ENCODE data around the gene N4BP2L2. TPM values are rescaled to one million over a fixed set of nuclear protein-coding genes. Genes with fewer than 3 reads are reported as not detected.

Gene N4BP2L2
- total RNA-seq, 1 donor from 2014 or later: 153 TPM

DNA sequence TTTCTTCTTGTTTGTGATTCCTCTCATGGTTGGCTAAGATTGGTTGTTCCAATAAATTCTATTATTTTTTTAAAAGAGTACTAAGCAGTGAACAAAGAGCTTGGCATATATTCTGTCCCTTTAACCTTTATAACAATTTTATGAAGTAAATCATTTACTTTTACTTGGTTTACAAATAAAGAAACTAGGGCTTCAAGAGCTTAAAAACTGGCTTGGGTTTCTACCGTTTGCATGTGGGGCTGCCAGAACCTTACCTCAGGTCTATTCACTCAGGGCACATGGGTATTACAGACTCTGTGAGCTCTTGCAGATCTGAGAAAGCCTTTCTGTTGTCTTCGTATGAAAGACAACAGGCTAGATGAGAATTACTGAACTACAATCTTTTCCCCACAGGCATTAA lies 124.0 kb downstream of the N4BP2L2 start:
- Mint-ChIP-seq H3K27me3 (ENCODE audit: insufficient read depth, low read depth) (peaks cover 4% of the 10 kb centered on the region), H3K9me3 (peaks cover 12% of the 10 kb centered on the region), H3K4me1 (peaks cover 7% of the 10 kb centered on the region), H3K27ac (no peak overlapping the region), H3K4me3 (no peak overlapping the region), H3K36me3 (peaks cover 3% of the 10 kb centered on the region)
- Histone ChIP-seq H3K4me2 (no peak overlapping the region), H3F3A (ENCODE audit: low read depth) (peaks cover 8% of the 10 kb centered on the region), H3K9ac (no peak overlapping the region), H4K20me1 (ENCODE audit: low read depth) (no peaks in the 10 kb centered on the region), H3K27ac (no peak overlapping the region), H3K9me3 (ENCODE audit: low read depth) (no peaks in the 10 kb centered on the region), H3K27me3 (peaks cover 21% of the 10 kb centered on the region), H3K4me3 (no peak overlapping the region), H3K79me2 (ENCODE audit: low read depth) (no peaks in the 10 kb centered on the region), H2AFZ (replicated peaks) (peak overlapping the region; percentile 35), H3K4me1 (peaks cover 7% of the 10 kb centered on the region), H3K36me3 (no peaks in the 10 kb centered on the region)
- no peak for DNase-seq (ENCODE audit: low spot score)
- TF ChIP-seq EZH2phosphoT487 (IDR thresholded peaks at IDR 0.05): no peak
- no peak for TF ChIP-seq EZH2 (IDR thresholded peaks at IDR 0.05)
- TF ChIP-seq, protein P1, sequence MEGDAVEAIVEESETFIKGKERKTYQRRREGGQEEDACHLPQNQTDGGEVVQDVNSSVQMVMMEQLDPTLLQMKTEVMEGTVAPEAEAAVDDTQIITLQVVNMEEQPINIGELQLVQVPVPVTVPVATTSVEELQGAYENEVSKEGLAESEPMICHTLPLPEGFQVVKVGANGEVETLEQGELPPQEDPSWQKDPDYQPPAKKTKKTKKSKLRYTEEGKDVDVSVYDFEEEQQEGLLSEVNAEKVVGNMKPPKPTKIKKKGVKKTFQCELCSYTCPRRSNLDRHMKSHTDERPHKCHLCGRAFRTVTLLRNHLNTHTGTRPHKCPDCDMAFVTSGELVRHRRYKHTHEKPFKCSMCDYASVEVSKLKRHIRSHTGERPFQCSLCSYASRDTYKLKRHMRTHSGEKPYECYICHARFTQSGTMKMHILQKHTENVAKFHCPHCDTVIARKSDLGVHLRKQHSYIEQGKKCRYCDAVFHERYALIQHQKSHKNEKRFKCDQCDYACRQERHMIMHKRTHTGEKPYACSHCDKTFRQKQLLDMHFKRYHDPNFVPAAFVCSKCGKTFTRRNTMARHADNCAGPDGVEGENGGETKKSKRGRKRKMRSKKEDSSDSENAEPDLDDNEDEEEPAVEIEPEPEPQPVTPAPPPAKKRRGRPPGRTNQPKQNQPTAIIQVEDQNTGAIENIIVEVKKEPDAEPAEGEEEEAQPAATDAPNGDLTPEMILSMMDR (IDR thresholded peaks at IDR 0.05): no peak

DNA sequence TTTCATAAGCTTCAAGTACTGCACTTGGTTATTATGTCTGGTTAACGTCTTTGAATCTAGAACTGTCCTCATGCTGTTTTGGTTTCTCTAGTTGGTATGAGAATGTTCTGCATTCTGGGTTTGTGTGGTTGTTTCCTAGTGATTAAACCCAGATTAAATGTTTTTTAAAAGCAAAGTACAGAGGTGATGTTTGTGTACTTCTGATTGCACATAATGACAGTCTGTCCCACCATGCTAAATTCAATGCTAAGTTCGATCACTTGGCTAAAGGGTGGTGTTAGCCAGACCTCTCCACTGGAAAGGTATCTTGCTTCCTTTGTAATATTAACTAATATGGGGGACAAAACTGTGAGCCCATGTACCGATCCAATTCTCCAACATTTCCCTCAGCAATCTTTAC lies 125.3 kb downstream of the N4BP2L2 start:
- Histone ChIP-seq H3K4me3 (no peak overlapping the region), H3K27ac (no peak overlapping the region), H4K20me1 (ENCODE audit: low read depth) (no peaks in the 10 kb centered on the region), H3F3A (ENCODE audit: low read depth) (peaks cover 11% of the 10 kb centered on the region), H3K4me2 (no peak overlapping the region), H3K9me3 (ENCODE audit: low read depth) (no peaks in the 10 kb centered on the region), H3K79me2 (ENCODE audit: low read depth) (no peaks in the 10 kb centered on the region), H2AFZ (replicated peaks) (no peak overlapping the region), H3K4me1 (peaks cover 11% of the 10 kb centered on the region), H3K27me3 (peaks cover 34% of the 10 kb centered on the region), H3K36me3 (no peaks in the 10 kb centered on the region), H3K9ac (no peak overlapping the region)
- peaks cover 19% of the 10 kb centered on the region for H3K4me1 Mint-ChIP-seq
- peaks cover 3% of the 10 kb centered on the region for H3K36me3 Mint-ChIP-seq
- DNase-seq (ENCODE audit: low spot score): no peak
- no peak overlapping the region for H3K27ac Mint-ChIP-seq
- peaks cover 5% of the 10 kb centered on the region for H3K9me3 Mint-ChIP-seq
- TF ChIP-seq, protein P1 (IDR thresholded peaks at IDR 0.05): no peak
- no peak for TF ChIP-seq EZH2phosphoT487 (IDR thresholded peaks at IDR 0.05)
- TF ChIP-seq EZH2 (IDR thresholded peaks at IDR 0.05): no peak
- no peak overlapping the region for H3K4me3 Mint-ChIP-seq
- H3K27me3 Mint-ChIP-seq (ENCODE audit: insufficient read depth, low read depth): peaks cover 3% of the 10 kb centered on the region

- TF ChIP-seq EZH2phosphoT487 (IDR thresholded peaks at IDR 0.05): no peak
- TF ChIP-seq EZH2 (IDR thresholded peaks at IDR 0.05): no peak
- TF ChIP-seq, protein P1 (IDR thresholded peaks at IDR 0.05): no peak
- H3K9me3 ChIP-seq (ENCODE audit: low read depth): no peaks in the 10 kb centered on the region
- H3K4me1 ChIP-seq: peaks cover 11% of the 10 kb centered on the region
- Mint-ChIP-seq H3K27me3 (ENCODE audit: insufficient read depth, low read depth) (no peaks in the 10 kb centered on the region), H3K4me1 (peaks cover 30% of the 10 kb centered on the region), H3K4me3 (peak overlapping the region; percentile 82), H3K27ac (no peak overlapping the region), H3K36me3 (peaks cover 2% of the 10 kb centered on the region), H3K9me3 (no peaks in the 10 kb centered on the region)
- H3F3A ChIP-seq (ENCODE audit: low read depth): peaks cover 11% of the 10 kb centered on the region
- H3K36me3 ChIP-seq: no peaks in the 10 kb centered on the region
- no peaks in the 10 kb centered on the region for H4K20me1 ChIP-seq (ENCODE audit: low read depth)
- H3K27ac ChIP-seq: no peak overlapping the region
- DNase-seq (ENCODE audit: low spot score): peak; percentile 60
- H2AFZ ChIP-seq (replicated peaks): peak overlapping the region; percentile 22
- H3K4me2 ChIP-seq: peak overlapping the region; percentile 75
- no peaks in the 10 kb centered on the region for H3K79me2 ChIP-seq (ENCODE audit: low read depth)
- H3K4me3 ChIP-seq: peak overlapping the region; percentile 38
- H3K9ac ChIP-seq: no peak overlapping the region
- H3K27me3 ChIP-seq: peaks cover 38% of the 10 kb centered on the region
Observed at GRCh38 chr13:32409561-32410421, 128.8 kb downstream of the N4BP2L2 start.

Measured in neural progenitor cell (in vitro differentiated cells).